HL-60 (cell line): ENCODE data around the gene LRRC4C.

Experiments
- DNase-seq, 2 experiments: peaks; one replicate each; pipeline ENCODE4 v3.0.0-alpha.2; 2010 to 2020; ENCODE audit warnings: low read depth in 1 of 2, low spot score in 1 of 2
- H3K27ac ChIP-seq: fragments of 250-450 bp; sonication (Bioruptor Pico); replicated peaks from 2 replicates; pipeline ENCODE4 v1.5.1; 2020; ENCODE audit warnings: mild to moderate bottlenecking, moderate library complexity
- H3K27me3 ChIP-seq: fragments of 250-450 bp; sonication (Bioruptor Pico); 2 replicates; pipeline ENCODE4 v1.5.1; 2021; ENCODE audit warnings: mild to moderate bottlenecking, moderate library complexity; ENCODE audit not compliant: insufficient read depth, poor library complexity, severe bottlenecking
- H3K4me3 ChIP-seq: replicated peaks from 2 replicates; pipeline ENCODE4 v1.5.1; 2011; ENCODE audit warnings: mild to moderate bottlenecking, control low read depth, low read length; ENCODE audit not compliant: insufficient read depth
- CTCF ChIP-seq: IDR thresholded peaks from one replicate; pipeline ENCODE4 v1.5.1; 2011; ENCODE audit warnings: low read length, control low read depth, inconsistent platforms; ENCODE audit not compliant: insufficient read depth
- GABPA ChIP-seq: IDR thresholded peaks from 2 replicates; pipeline ENCODE4 v1.6.1; 2012; ENCODE audit warnings: low read depth
- POLR2AphosphoS5 ChIP-seq: IDR thresholded peaks from 2 replicates; pipeline ENCODE4 v1.6.1; 2012; ENCODE audit warnings: low read depth
- REST ChIP-seq: IDR thresholded peaks from 2 replicates; pipeline ENCODE4 v1.6.1; 2012; ENCODE audit warnings: low read depth; ENCODE audit not compliant: insufficient replicate concordance
- SPI1 ChIP-seq: IDR thresholded peaks from 2 replicates; pipeline ENCODE4 v1.6.1; 2012; ENCODE audit warnings: low read depth, mild to moderate bottlenecking, borderline replicate concordance

Gene LRRC4C

GRCh38 chr11:40417627-40418026, 1041.8 kb downstream of the LRRC4C start:
- no peak for TF ChIP-seq SPI1
- no peak for TF ChIP-seq REST
- no peak for TF ChIP-seq CTCF
- no peak for TF ChIP-seq POLR2AphosphoS5
- TF ChIP-seq GABPA: no peak
- H3K27me3 ChIP-seq: no peaks in the 10 kb centered on the region

GRCh38 chr11:40407355-40407754, 1052.1 kb downstream of the LRRC4C start:
- no peak for DNase-seq
- no peak overlapping the region for H3K4me3 ChIP-seq
- H3K27me3 ChIP-seq: no peaks in the 10 kb centered on the region
- no peak overlapping the region for H3K27ac ChIP-seq
- TF ChIP-seq GABPA (no peak), CTCF (no peak), REST (no peak), SPI1 (no peak), POLR2AphosphoS5 (no peak)

More at GRCh38 chr11:40417627-40418026, 1041.8 kb downstream of the LRRC4C start:
- H3K4me3 ChIP-seq: no peak overlapping the region
- DNase-seq: no peak
- no peak overlapping the region for H3K27ac ChIP-seq

DNA sequence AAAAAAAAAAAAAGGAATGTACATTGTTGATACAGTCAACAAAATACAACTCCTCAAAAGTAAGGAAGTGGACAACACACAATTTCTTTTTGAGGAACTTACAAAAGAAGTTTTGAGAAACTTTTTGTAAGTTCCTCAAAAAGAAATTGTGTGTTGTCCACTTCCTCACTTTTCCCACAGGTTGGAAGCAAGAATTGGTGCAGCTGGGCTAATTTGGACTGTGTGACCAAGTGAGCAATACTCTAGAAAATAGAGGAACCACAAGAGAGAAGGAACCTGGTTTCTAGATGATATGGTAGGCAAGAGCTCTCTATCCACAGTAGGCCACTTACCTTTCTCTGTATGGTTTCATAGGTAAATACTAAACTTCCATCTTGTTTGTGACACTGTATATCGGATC, 1053.8 kb downstream of the LRRC4C start:
- DNase-seq: peak in 1 of 2 experiments; percentile 87
- no peak; the same call in 1 of the 2 replicates for TF ChIP-seq POLR2AphosphoS5
- TF ChIP-seq CTCF: no peak
- TF ChIP-seq SPI1: peak; percentile 90
- TF ChIP-seq GABPA: no peak
- no peak overlapping the region for H3K4me3 ChIP-seq
- no peaks in the 10 kb centered on the region for H3K27me3 ChIP-seq
- peak overlapping the region; percentile 55 for H3K27ac ChIP-seq

DNA sequence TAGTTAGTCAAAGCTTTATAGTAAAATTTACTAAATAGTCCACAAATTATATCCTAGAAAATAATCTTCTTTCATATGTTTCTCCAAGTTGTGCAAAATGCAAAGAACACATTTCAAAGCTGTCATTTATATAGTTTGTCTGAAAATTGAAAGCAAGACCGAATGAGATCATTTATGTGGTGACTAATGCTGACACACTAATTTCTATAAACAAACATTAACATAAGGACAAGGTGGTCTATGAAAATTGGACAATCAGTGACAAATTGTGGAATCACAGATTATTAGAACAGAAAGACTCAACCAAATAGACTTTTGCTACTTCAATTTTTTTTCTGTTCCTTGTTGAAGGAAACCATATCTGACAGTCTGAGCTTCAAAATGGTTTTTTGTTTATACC, 1056.1 kb downstream of the LRRC4C start:
- DNase-seq: no peak
- no peaks in the 10 kb centered on the region for H3K27me3 ChIP-seq
- TF ChIP-seq SPI1: no peak
- no peak for TF ChIP-seq POLR2AphosphoS5
- TF ChIP-seq CTCF: no peak
- no peak for TF ChIP-seq GABPA
- TF ChIP-seq REST: no peak

More for the DNA sequence above, 1056.1 kb downstream of the LRRC4C start:
- Histone ChIP-seq H3K4me3 (no peak overlapping the region), H3K27ac (no peak overlapping the region)
